Mononuclear cell (primary cell): ENCODE measurements around the gene ZIK1. TPM values are rescaled to one million over a fixed set of nuclear protein-coding genes. Genes with fewer than 3 reads are reported as not detected.

ENCODE experiments used
- H3K27me3 ChIP-seq: 2 replicates; pipeline ENCODE4 v1.6.0; 2011; ENCODE audit warnings: low read length, control low read depth; ENCODE audit not compliant: insufficient read depth
- H3K4me1 ChIP-seq: 2 replicates; pipeline ENCODE4 v1.5.1; 2011; ENCODE audit warnings: mild to moderate bottlenecking, low read length, control low read depth; ENCODE audit not compliant: insufficient read depth
- H3K4me3 ChIP-seq: 2 replicates; pipeline ENCODE4 v1.5.1; 2011; ENCODE audit warnings: mild to moderate bottlenecking, low read length, moderate library complexity
- H3K9me3 ChIP-seq: 2 replicates; pipeline ENCODE4 v1.5.1; 2011; ENCODE audit warnings: low read depth, mild to moderate bottlenecking, control low read depth, low read length
- total RNA-seq: library from RNA; depleted of rRNA; stranded (reverse); fragments of >200 nt; gene quantifications from one replicate; pipeline ENCODE4 v1.2.3, GENCODE V29; 2012

The ZIK1 gene
- total RNA-seq, 1 donor, result 8.4 TPM

GRCh38 chr19:57578487-57579205 lies 5.3 kb upstream of the ZIK1 start, which contains the start of gene ZNF416:
TSS of gene ZNF416 (minus strand) at chr19:57578911. CDS start at chr19:57578704, 207 bp downstream.
- peaks cover 23% of the 10 kb centered on the region for H3K4me1 ChIP-seq
- peaks cover 21% of the 10 kb centered on the region for H3K9me3 ChIP-seq
- H3K4me3 ChIP-seq, result peak within 1 kb of the TSS; percentile 71
- no peaks in the 10 kb centered on the region for H3K27me3 ChIP-seq

- H3K9me3 ChIP-seq, result peaks cover 15% of the 10 kb centered on the region
- no peaks in the 10 kb centered on the region for H3K27me3 ChIP-seq
- H3K4me3 ChIP-seq, result no peak overlapping the region
- peaks cover 26% of the 10 kb centered on the region for H3K4me1 ChIP-seq
These were observed 833 bp upstream of the ZIK1 start for GRCh38 chr19:57583104-57583520.

GRCh38 chr19:57587529-57587928 lies 3.6 kb downstream of the ZIK1 start:
- Histone ChIP-seq H3K9me3 (peaks cover 60% of the 10 kb centered on the region), H3K4me3 (no peak overlapping the region), H3K4me1 (peaks cover 16% of the 10 kb centered on the region), H3K27me3 (no peaks in the 10 kb centered on the region)

GRCh38 chr19:57599377-57599760 lies 15.4 kb downstream of the ZIK1 start:
- Histone ChIP-seq H3K4me1 (peaks cover 9% of the 10 kb centered on the region), H3K9me3 (peaks cover 14% of the 10 kb centered on the region), H3K27me3 (no peaks in the 10 kb centered on the region), H3K4me3 (peak overlapping the region; percentile 56)

DNA sequence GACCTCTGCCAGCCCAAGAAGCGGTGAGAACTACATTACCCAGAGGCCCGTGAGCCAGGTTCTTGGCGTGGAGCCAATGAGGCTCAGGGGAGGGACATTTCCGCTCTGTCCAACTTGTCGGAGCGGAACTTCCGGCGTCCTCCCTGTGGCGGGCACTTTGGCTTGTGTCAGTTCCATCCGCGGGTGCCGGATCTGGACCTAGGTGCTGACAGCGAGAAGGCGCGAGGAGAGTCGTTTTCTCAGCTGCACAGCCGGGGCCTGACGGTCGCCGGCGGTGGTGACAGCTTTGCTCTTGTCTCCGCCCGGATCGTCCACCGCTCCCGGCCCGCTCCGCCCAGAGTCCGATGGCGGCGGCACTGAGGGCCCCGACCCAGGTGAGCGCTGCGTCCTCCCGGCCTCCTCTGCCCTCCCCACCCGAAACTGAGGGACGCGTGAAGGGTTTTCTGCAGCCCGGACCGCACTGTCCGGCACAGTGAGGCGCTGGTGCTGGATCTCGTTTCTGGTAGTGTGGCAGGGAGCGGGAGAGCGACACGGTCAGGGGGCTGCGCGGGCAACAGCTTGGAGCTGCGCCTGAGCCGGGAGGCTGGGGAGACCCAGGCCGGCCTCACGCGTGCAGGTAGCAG lies 15.9 kb downstream of the ZIK1 start, which contains the start of gene ZNF530:
TSS of gene ZNF530 (plus strand) at position 125 of the 623 bp plus-strand sequence. CDS start 4,461 bp downstream, outside the sequence.
- Histone ChIP-seq H3K27me3 (no peaks in the 10 kb centered on the region), H3K9me3 (peaks cover 19% of the 10 kb centered on the region), H3K4me1 (peaks cover 9% of the 10 kb centered on the region), H3K4me3 (peak within 1 kb of the TSS; percentile 56)

GRCh38 chr19:57606931-57607330 lies 23.0 kb downstream of the ZIK1 start:
- H3K27me3 ChIP-seq, result no peaks in the 10 kb centered on the region
- peaks cover 51% of the 10 kb centered on the region for H3K9me3 ChIP-seq
- H3K4me1 ChIP-seq, result no peaks in the 10 kb centered on the region
- no peak overlapping the region for H3K4me3 ChIP-seq

DNA sequence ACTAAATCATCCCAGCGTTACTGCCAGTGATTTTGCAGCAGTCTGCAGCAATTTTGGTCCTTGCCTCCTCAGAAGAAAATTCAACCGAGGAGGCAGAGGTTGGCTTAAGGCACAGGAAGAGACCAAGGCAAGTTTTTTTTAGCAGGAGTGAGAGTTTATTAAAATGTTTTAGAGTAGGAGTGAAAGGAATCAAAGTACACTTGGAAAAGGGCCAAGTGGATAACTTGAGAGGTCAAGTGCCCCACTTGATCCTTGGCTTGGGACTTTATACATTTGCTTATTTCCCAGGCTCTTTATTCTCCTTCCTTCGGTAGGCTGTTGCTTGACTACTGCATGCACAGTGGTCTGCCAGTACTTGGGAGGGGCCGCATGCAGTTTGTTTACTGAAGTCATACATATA lies 27.2 kb downstream of the ZIK1 start:
- H3K27me3 ChIP-seq, result no peaks in the 10 kb centered on the region
- H3K4me1 ChIP-seq, result peaks cover 14% of the 10 kb centered on the region

DNA sequence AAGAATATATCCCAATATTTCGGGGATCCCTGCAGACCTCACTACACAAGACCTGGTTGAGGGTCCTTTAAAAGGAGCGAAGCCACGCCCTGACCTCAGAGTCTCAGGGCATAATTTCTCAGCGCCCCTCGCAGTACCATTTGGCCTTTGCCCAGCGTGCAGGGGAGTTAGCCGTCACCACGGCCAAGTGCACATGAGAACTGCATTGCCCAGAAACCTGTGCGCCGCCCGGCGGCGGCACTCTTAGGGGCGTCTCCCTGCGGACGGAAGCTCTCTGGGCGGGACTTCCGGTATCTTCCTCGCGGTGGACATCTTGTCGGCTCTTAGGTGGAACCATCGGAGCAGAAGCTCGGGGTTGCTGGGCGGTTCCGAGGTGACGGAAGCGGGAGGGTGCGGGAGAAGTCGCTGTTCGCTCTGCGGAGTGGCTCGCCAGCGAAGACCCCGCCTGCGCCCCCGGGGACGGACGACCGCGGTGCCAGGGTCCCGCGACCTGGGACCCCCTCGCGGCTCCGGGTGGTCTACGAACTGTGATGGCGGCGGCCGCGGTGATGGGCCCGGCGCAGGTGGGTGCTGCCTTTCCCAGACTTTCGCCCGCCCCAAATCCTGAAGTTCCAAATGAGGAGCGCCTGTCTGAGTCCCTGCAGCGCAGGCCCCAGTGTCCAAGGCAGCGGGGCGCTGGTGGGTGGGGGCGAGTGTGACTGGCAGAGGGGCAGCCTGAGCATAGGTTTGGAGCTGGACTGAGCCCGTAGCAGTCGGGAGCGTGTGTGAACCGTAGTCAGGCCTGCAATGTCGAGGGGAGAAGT lies 30.2 kb downstream of the ZIK1 start, which contains the start of gene ZNF134:
TSS of gene ZNF134 (plus strand) at position 302 of the 803 bp plus-strand sequence. CDS start 5,227 bp downstream, outside the sequence.
- H3K9me3 ChIP-seq, result peaks cover 42% of the 10 kb centered on the region
- no peaks in the 10 kb centered on the region for H3K27me3 ChIP-seq
- H3K4me3 ChIP-seq, result peak within 1 kb of the TSS; percentile 83
- peaks cover 14% of the 10 kb centered on the region for H3K4me1 ChIP-seq

More for the DNA sequence above, 27.2 kb downstream of the ZIK1 start:
- Histone ChIP-seq H3K4me3 (no peak overlapping the region), H3K9me3 (peaks cover 36% of the 10 kb centered on the region)

- peaks cover 14% of the 10 kb centered on the region for H3K4me1 ChIP-seq
- peaks cover 54% of the 10 kb centered on the region for H3K9me3 ChIP-seq
- H3K27me3 ChIP-seq, result no peaks in the 10 kb centered on the region
- H3K4me3 ChIP-seq, result no peak overlapping the region
These were observed 31.4 kb downstream of the ZIK1 start for GRCh38 chr19:57615346-57615745.

DNA sequence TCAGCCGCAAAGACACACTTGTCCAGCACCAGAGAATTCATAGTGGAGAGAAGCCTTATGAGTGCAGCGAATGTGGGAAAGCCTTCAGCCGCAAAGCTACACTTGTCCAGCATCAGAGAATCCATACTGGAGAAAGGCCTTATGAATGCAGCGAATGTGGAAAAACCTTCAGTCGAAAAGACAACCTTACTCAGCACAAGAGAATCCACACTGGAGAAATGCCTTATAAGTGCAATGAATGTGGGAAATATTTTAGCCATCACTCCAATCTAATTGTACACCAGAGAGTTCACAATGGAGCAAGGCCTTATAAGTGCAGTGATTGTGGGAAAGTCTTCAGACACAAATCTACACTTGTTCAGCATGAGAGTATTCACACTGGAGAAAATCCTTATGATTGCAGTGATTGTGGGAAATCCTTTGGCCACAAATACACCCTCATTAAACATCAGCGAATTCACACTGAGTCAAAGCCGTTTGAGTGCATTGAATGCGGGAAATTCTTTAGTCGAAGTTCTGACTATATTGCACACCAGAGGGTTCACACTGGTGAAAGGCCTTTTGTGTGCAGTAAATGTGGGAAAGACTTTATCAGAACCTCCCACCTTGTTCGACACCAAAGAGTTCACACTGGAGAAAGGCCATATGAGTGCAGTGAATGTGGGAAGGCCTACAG lies 36.9 kb downstream of the ZIK1 start:
- Histone ChIP-seq H3K27me3 (no peaks in the 10 kb centered on the region), H3K9me3 (peaks cover 100% of the 10 kb centered on the region), H3K4me1 (no peaks in the 10 kb centered on the region), H3K4me3 (no peak overlapping the region)

GRCh38 chr19:57623091-57623490 lies 39.1 kb downstream of the ZIK1 start:
- peaks cover 91% of the 10 kb centered on the region for H3K9me3 ChIP-seq
- no peaks in the 10 kb centered on the region for H3K27me3 ChIP-seq
- H3K4me1 ChIP-seq, result no peaks in the 10 kb centered on the region
- H3K4me3 ChIP-seq, result no peak overlapping the region

DNA sequence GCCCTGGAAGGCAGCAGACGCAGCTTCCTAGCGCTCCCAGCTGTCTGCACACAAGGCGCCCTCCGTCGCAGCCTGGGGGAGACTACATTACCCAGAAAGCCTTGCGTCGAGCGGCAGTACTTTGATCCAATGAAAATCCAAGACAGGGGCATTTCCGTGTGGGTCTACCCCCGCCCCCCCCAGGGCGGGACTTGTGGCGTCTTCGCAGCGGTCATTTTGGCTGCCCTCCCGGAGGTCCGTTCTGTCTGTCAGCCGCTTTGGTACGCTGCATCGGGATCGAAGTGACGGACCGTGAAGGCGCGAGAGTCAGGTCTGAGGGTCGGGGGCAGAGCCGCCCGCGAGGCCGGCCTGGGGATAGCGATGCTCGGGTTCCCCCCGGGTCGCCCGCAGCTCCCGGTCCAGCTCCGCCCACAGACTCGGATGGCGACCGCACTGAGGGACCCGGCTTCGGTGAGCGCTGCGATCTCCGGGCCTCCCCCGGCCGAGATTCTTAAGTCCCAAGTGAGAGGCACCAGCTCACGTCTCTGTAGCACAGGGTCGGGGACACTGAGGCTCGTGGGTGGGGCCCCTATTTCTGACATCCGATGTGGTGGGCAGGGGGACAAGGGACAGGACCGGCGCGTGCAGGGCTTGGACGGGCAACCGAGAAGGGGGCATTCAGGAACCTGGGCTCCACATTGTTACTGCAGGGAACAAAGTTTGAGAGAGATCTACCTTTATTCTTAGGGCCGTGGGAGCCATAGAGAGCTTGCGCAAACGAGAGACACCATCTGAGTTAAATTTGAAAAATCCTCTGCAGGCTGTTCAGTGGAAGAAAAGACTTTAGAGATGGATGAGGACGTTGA lies 49.3 kb downstream of the ZIK1 start, which contains the start of gene ZNF211:
TSS of gene ZNF211 (plus strand) at position 182 of the 845 bp plus-strand sequence. CDS start at position 361, 179 bp downstream.
- Histone ChIP-seq H3K27me3 (no peaks in the 10 kb centered on the region), H3K4me1 (peaks cover 20% of the 10 kb centered on the region), H3K9me3 (peaks cover 38% of the 10 kb centered on the region), H3K4me3 (peak within 1 kb of the TSS; percentile 93)

GRCh38 chr19:57633832-57634131 lies 49.8 kb downstream of the ZIK1 start:
- H3K4me1 ChIP-seq, result peaks cover 20% of the 10 kb centered on the region
- H3K27me3 ChIP-seq, result no peaks in the 10 kb centered on the region
- peak overlapping the region; percentile 93 for H3K4me3 ChIP-seq
- H3K9me3 ChIP-seq, result peaks cover 38% of the 10 kb centered on the region

DNA sequence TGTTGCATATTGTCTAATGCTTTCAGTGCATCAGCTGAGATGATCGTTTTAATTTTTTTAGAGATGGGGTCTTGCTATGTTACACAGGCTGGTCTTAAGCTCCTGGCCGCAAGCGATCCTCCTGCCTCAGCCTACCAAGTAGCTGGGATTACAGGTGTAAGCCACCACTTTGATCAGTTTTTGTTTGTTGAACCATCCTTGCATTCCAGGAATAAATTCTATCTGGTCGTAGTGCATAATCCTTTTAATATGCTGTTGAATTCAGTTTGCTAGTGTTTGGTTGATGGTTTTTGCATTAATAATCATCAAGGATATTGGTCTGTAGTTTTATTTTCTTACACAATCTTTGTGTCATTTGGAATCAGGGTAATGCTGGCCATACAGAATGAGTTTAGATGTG lies 53.4 kb downstream of the ZIK1 start:
- peaks cover 20% of the 10 kb centered on the region for H3K4me1 ChIP-seq
- H3K4me3 ChIP-seq, result no peak overlapping the region
- no peaks in the 10 kb centered on the region for H3K27me3 ChIP-seq
- H3K9me3 ChIP-seq, result peaks cover 70% of the 10 kb centered on the region
